Mammary epithelial cell (primary cell): ENCODE results near the gene SLC39A10.

Experiments used
- EZH2 ChIP-seq: IDR thresholded peaks from 2 replicates; pipeline ENCODE4 v1.6.1; 2012; ENCODE audit warnings: low read length, inconsistent platforms, borderline replicate concordance
- TF ChIP-seq, protein P1 (sequence below), 2 donors: IDR thresholded peaks in 1 of 2; conservative IDR thresholded peaks in 1 of 2; 2 replicates each; pipeline ENCODE4 v1.5.1; 2011 to 2012; ENCODE audit warnings: inconsistent platforms in 2 of 2, low read length in 2 of 2, mild to moderate bottlenecking in 2 of 2, control low read depth in 1 of 2, low read depth in 1 of 2; ENCODE audit not compliant: insufficient read depth in 1 of 2; ENCODE audit errors: extremely low read depth in 1 of 2

DNA sequence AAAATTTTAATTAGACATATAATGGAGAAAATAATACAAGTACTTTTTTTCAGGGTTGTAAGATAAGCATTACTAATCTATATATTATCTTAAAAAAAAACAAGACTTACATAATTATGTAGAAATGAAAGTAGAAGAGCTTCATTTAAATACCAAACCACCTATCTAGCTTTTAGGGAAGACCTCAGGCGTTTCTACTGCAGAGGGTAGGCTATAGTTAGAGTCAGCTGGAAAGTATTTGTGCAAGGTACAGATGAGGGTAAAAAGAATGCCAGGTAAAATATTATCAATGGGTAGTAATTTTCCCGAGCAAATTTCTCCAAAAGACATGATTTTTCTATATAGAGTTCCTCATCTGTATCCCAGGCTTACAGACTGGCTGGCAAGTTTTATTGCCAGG is 30.5 kb upstream of the SLC39A10 start:
- TF ChIP-seq, protein P1, sequence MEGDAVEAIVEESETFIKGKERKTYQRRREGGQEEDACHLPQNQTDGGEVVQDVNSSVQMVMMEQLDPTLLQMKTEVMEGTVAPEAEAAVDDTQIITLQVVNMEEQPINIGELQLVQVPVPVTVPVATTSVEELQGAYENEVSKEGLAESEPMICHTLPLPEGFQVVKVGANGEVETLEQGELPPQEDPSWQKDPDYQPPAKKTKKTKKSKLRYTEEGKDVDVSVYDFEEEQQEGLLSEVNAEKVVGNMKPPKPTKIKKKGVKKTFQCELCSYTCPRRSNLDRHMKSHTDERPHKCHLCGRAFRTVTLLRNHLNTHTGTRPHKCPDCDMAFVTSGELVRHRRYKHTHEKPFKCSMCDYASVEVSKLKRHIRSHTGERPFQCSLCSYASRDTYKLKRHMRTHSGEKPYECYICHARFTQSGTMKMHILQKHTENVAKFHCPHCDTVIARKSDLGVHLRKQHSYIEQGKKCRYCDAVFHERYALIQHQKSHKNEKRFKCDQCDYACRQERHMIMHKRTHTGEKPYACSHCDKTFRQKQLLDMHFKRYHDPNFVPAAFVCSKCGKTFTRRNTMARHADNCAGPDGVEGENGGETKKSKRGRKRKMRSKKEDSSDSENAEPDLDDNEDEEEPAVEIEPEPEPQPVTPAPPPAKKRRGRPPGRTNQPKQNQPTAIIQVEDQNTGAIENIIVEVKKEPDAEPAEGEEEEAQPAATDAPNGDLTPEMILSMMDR (conservative IDR thresholded peaks at IDR 0.05 in 1 of 2, IDR thresholded peaks at IDR 0.05 in 1 of 2; ENCODE audit: extremely low read depth in 1 of 2, insufficient read depth in 1 of 2, low read depth in 1 of 2, low read length in 2 of 2), result no peak
- TF ChIP-seq EZH2, result no peak
